ENCODE results near the gene DEGS2. TPM values are rescaled to one million over a fixed set of nuclear protein-coding genes. Genes with fewer than 3 reads are reported as not detected.

Gene DEGS2
- total and polyA plus RNA-seq, 2 of the 13 experiments (the other 11 are each of a cell fraction or from before 2014, with no cell fraction given): 0.09 TPM

DNA sequence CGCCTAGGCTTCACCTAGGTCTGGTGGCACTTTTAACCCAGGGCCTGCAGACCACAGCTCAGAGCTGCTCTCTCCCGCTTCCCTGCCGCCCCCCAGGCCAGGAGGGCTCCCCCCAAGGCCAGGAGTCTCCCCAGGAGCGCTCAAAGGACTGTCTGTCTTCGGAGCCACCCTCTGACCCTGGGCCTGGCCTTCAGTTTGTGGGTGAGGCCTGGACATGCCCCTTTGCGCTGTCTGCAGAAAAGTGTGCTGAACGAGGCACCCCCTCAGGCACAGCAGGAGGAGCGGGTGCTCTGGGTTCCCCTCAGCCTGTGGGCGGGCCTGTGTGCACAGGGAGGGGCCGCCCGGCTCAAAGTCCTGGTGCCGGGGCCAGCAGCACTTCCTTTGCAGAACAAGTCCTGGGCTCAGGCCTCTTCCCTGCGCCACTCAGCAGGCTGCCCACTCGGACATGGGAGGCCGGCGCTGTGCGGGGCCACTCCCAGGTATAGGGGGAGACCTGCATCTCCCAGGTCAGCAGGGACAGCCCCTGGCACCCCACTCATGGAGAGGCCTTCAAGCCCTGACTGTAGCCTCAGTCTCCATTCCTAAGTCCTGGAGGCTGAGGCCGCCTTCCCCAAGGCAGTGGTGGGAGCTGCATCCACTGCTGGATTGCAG is 14.3 kb downstream of the DEGS2 start (continued):
- TF ChIP-seq, protein P1, sequence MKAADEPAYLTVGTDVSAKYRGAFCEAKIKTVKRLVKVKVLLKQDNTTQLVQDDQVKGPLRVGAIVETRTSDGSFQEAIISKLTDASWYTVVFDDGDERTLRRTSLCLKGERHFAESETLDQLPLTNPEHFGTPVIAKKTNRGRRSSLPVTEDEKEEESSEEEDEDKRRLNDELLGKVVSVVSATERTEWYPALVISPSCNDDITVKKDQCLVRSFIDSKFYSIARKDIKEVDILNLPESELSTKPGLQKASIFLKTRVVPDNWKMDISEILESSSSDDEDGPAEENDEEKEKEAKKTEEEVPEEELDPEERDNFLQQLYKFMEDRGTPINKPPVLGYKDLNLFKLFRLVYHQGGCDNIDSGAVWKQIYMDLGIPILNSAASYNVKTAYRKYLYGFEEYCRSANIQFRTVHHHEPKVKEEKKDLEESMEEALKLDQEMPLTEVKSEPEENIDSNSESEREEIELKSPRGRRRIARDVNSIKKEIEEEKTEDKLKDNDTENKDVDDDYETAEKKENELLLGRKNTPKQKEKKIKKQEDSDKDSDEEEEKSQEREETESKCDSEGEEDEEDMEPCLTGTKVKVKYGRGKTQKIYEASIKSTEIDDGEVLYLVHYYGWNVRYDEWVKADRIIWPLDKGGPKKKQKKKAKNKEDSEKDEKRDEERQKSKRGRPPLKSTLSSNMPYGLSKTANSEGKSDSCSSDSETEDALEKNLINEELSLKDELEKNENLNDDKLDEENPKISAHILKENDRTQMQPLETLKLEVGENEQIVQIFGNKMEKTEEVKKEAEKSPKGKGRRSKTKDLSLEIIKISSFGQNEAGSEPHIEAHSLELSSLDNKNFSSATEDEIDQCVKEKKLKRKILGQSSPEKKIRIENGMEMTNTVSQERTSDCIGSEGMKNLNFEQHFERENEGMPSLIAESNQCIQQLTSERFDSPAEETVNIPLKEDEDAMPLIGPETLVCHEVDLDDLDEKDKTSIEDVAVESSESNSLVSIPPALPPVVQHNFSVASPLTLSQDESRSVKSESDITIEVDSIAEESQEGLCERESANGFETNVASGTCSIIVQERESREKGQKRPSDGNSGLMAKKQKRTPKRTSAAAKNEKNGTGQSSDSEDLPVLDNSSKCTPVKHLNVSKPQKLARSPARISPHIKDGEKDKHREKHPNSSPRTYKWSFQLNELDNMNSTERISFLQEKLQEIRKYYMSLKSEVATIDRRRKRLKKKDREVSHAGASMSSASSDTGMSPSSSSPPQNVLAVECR (CRISPR knock-in tag; IDR thresholded peaks at IDR 0.05; ENCODE audit: borderline replicate concordance): peak; percentile 67
- TF ChIP-seq ATF5 (CRISPR knock-in tag; IDR thresholded peaks at IDR 0.05; ENCODE audit: low read depth) (no peak), AGO2 (optimal IDR thresholded peaks at IDR 0.05; ENCODE audit: low read depth, low read length) (no peak), TCF7 (IDR thresholded peaks at IDR 0.05; ENCODE audit: low read depth) (no peak), PHF8 (CRISPR knock-in tag; IDR thresholded peaks at IDR 0.05) (peak; percentile 79; the same call in 1 of the 2 replicates), ZNF605 (CRISPR knock-in tag; IDR thresholded peaks at IDR 0.05) (peak; percentile 97), ZSCAN25 (CRISPR knock-in tag; IDR thresholded peaks at IDR 0.05) (peak; percentile 83), ZNF577 (CRISPR knock-in tag; IDR thresholded peaks at IDR 0.05; ENCODE audit: borderline replicate concordance, low read depth) (no peak), ZNF576 (CRISPR knock-in tag; IDR thresholded peaks at IDR 0.05) (no peak), ZNF34 (CRISPR knock-in tag; IDR thresholded peaks at IDR 0.05; ENCODE audit: borderline replicate concordance) (no peak), HNRNPL (IDR thresholded peaks at IDR 0.05; ENCODE audit: low read depth, low read length) (peak; percentile 83; the same call in 1 of the 2 replicates), ZNF337 (CRISPR knock-in tag; IDR thresholded peaks at IDR 0.05; ENCODE audit: borderline replicate concordance, low read depth) (no peak), ZNF616 (CRISPR knock-in tag; IDR thresholded peaks at IDR 0.05; ENCODE audit: low read depth) (no peak), PBX3 (CRISPR knock-in tag; IDR thresholded peaks at IDR 0.05; ENCODE audit: borderline replicate concordance) (no peak), DNMT1 (CRISPR knock-in tag; IDR thresholded peaks at IDR 0.05) (peak; percentile 84; the same call in 1 of the 2 replicates)
- TF ChIP-seq, protein P2, sequence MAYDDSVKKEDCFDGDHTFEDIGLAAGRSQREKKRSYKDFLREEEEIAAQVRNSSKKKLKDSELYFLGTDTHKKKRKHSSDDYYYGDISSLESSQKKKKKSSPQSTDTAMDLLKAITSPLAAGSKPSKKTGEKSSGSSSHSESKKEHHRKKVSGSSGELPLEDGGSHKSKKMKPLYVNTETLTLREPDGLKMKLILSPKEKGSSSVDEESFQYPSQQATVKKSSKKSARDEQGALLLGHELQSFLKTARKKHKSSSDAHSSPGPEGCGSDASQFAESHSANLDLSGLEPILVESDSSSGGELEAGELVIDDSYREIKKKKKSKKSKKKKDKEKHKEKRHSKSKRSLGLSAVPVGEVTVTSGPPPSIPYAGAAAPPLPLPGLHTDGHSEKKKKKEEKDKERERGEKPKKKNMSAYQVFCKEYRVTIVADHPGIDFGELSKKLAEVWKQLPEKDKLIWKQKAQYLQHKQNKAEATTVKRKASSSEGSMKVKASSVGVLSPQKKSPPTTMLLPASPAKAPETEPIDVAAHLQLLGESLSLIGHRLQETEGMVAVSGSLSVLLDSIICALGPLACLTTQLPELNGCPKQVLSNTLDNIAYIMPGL (CRISPR knock-in tag; IDR thresholded peaks at IDR 0.05; ENCODE audit: borderline replicate concordance in 1 of 2, low read depth in 1 of 2): peak; percentile 18 to 19; a peak in 1 of 4 replicates
- TF ChIP-seq, protein P3, sequence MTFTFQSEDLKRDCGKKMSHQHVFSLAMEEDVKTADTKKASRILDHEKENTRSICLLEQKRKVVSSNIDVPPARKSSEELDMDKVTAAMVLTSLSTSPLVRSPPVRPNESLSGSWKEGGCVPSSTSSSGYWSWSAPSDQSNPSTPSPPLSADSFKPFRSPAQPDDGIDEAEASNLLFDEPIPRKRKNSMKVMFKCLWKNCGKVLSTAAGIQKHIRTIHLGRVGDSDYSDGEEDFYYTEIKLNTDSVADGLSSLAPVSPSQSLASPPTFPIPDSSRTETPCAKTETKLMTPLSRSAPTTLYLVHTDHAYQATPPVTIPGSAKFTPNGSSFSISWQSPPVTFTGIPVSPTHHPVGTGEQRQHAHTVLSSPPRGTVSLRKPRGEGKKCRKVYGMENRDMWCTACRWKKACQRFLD (CRISPR knock-in tag; IDR thresholded peaks at IDR 0.05; ENCODE audit: borderline replicate concordance): 0 out of 2 replicates have a peak, but pooled peaks have one; percentile 16

All from HepG2 (cell line).